NT2/D1 (cell line): ENCODE measurements around the gene RCN2.

Source experiments
- SUZ12 ChIP-seq: IDR thresholded peaks from 2 replicates; pipeline ENCODE4 v1.6.1; 2011; ENCODE audit not compliant: insufficient read length, insufficient read depth; ENCODE audit errors: extremely low read depth
- YY1 ChIP-seq: IDR thresholded peaks from 2 replicates; pipeline ENCODE4 v1.6.1; 2011; ENCODE audit not compliant: insufficient read length, insufficient read depth
- ZNF274 ChIP-seq: IDR thresholded peaks from 2 replicates; pipeline ENCODE4 v1.6.1; 2011; ENCODE audit warnings: mild to moderate bottlenecking, low read depth, low read length

- TF ChIP-seq ZNF274: no peak
- no peak for TF ChIP-seq YY1
- TF ChIP-seq SUZ12: no peak
These were observed 19.7 kb downstream of the RCN2 start for GRCh38 chr15:76951220-76951619.
